Thymus (tissue), 11 donors: ENCODE results near the gene UBE3B. TPM values are rescaled to one million over a fixed set of nuclear protein-coding genes. Genes with fewer than 3 reads are reported as not detected.

ENCODE experiments used
- DNase-seq, 9 donors: peaks; one replicate each; pipeline ENCODE4 v3.0.0-alpha.2; 2013; ENCODE audit warnings: low spot score in 9 of 9, low read depth in 6 of 9, missing footprints in 1 of 9
- H3K27ac ChIP-seq, 2 donors: one replicate each; pipeline ENCODE4 v1.5.1; 2013; ENCODE audit warnings: control low read depth in 1 of 2, low read depth in 1 of 2, low read length in 1 of 2, mild to moderate bottlenecking in 1 of 2, moderate library complexity in 1 of 2
- H3K27me3 ChIP-seq, 2 donors: one replicate each; pipeline ENCODE4 v1.5.1; 2013; ENCODE audit warnings: low read length in 1 of 2; ENCODE audit not compliant: control insufficient read depth in 2 of 2, insufficient read depth in 1 of 2
- H3K36me3 ChIP-seq, 2 donors: one replicate each; pipeline ENCODE4 v1.5.1; 2013; ENCODE audit warnings: low read length in 1 of 2, mild to moderate bottlenecking in 1 of 2, moderate library complexity in 1 of 2; ENCODE audit not compliant: control insufficient read depth in 2 of 2, insufficient read depth in 2 of 2
- H3K4me1 ChIP-seq, 2 donors: one replicate each; pipeline ENCODE4 v1.5.1; 2013; ENCODE audit warnings: low read length in 2 of 2; ENCODE audit not compliant: control insufficient read depth in 2 of 2, insufficient read depth in 2 of 2
- H3K4me3 ChIP-seq, 2 donors: one replicate each; pipeline ENCODE4 v1.5.1; 2013; ENCODE audit warnings: low read length in 2 of 2, control low read depth in 1 of 2, mild to moderate bottlenecking in 1 of 2
- H3K9me3 ChIP-seq, 2 donors: one replicate each; pipeline ENCODE4 v1.5.1; 2013; ENCODE audit warnings: low read length in 1 of 2, mild to moderate bottlenecking in 1 of 2; ENCODE audit not compliant: control insufficient read depth in 2 of 2, insufficient read depth in 1 of 2
- WGBS: extraction: QIAGEN DNeasy Blood & Tissue Kit; methylation state at CpG from one replicate; pipeline ENCODE4 v1.1.7; 2013; 5-methylcytosine and 5-hydroxymethylcytosine counted together
- polyA plus RNA-seq: library from polyadenylated mRNA; stranded (reverse); fragments of 200-250 nt; gene quantifications from one replicate; pipeline ENCODE4 v1.2.3, GENCODE V29; 2013
- total RNA-seq: library from RNA; stranded (reverse); fragments of 120-200 nt; gene quantifications from one replicate; pipeline ENCODE4 v1.2.4, GENCODE V29; 2013
- donor health status: healthy.

Gene UBE3B
- total and polyA plus RNA-seq, 2 donors = 11.7 to 13.5 TPM

DNA sequence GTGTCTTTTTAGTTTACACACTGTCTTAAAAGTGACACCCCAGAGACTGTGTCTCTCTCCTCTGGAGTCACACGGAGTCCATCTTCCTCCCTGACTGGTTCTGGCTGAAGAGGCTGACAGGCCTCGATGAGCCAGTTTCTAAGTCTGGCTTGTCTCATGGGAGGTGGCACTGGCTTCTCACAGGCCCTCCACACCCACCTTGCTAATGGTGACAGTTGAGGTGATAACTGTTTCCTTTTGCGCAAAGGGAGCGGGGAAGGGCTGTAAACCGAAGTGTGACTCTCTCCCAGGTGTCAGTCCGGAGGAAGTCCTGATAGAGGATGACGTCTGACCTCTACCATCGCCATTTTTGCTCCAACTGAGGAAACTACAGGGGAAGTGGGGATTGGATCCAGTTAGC is 30.6 kb upstream of the UBE3B start:
- no peak overlapping the region for H3K4me3 ChIP-seq
- peaks cover 30 to 36% of the 10 kb centered on the region in 2 donors for H3K36me3 ChIP-seq
- H3K27me3 ChIP-seq = no peaks in the 10 kb centered on the region
- H3K4me1 ChIP-seq = no peaks in the 10 kb centered on the region
- H3K9me3 ChIP-seq = no peaks in the 10 kb centered on the region
- no peak overlapping the region for H3K27ac ChIP-seq
- DNase-seq = no peak
- 95% methylated on average over 8 of the region's 8 CpGs for WGBS

DNA sequence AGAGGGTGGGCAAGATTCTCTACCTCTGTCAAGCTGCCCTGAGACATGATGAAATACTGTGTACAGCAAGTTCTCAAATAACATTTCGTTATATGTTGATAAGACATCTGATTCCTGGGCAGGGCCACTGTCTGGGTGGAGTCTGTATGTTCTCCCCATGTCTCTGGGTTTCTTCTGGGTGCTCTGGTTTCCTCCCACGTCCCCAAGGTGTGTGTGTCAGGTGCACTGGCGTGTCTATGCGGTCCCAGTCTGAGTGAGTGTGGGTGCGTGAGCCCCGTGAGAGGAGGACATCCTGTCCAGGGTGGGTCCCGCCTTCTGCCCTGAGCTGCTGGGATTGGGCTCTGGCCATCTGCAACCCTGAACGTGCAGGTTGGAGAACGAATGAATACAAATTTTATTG is 30.0 kb upstream of the UBE3B start:
- DNase-seq = no peak
- no peak overlapping the region for H3K27ac ChIP-seq
- no peak overlapping the region for H3K4me3 ChIP-seq
- H3K27me3 ChIP-seq = no peaks in the 10 kb centered on the region
- 90% methylated on average over 9 of the region's 9 CpGs for WGBS
- no peaks in the 10 kb centered on the region for H3K4me1 ChIP-seq
- peaks cover 36 to 41% of the 10 kb centered on the region in 2 donors for H3K36me3 ChIP-seq
- no peaks in the 10 kb centered on the region for H3K9me3 ChIP-seq

DNA sequence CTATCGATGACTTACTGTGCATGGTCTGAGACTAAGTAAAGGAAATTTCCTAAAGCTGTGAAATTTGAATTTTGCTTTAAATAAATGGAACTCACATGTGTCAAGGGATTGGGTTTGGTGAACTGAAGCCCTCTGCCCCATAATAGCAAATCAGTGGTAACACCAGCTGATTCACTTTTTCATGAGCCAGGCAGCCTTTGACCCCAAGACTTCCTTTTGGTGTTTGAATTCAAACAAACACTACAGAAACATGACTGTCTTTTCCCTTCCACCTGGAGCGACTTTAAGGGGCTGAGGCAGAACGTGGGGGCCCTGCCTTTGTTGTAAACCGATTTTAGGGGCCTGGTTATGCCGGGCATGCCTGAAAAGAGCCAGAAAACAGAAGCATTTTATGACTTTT is 29.2 kb upstream of the UBE3B start:
- WGBS = 95% methylated on average over 5 of the region's 5 CpGs
- H3K4me3 ChIP-seq = no peak overlapping the region
- H3K9me3 ChIP-seq = no peaks in the 10 kb centered on the region
- H3K4me1 ChIP-seq = no peaks in the 10 kb centered on the region
- no peak for DNase-seq
- H3K27me3 ChIP-seq = no peaks in the 10 kb centered on the region
- no peak overlapping the region for H3K27ac ChIP-seq
- peaks cover 44 to 48% of the 10 kb centered on the region in 2 donors for H3K36me3 ChIP-seq

DNA sequence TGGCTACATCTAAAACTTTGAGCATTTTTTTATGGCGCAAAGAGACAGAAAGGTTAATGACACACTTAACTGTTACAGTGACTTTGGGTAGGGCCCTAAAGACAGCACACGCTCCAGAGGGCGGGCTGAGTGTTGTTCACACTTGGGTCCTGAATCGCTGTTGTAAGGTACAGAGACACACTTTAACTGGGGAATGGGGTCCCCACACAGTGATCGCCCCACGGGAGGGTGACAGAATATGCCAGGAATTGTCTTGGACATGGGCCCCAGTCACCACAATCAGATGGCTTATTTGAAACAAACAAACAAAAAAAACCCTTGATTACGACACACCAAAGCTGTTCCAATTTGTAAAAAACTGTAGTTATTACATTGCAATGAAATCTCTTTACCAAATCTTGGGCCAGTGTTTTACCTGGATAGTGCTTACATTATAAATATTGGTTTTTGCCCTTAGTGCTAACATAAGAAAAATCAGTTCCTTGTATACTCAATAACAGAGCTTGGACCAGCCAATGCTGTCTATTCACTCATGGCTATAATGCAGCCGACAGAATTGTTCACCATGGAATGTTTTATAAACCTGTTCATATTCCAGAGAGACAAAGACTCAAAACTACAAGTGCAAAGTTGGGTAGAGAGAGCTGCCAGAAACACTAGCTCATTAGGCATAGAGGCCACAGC is 28.6 kb upstream of the UBE3B start:
- Histone ChIP-seq H3K27me3 (no peaks in the 10 kb centered on the region), H3K36me3 (peaks cover 49 to 54% of the 10 kb centered on the region in 2 donors), H3K4me3 (no peak overlapping the region), H3K4me1 (no peaks in the 10 kb centered on the region), H3K9me3 (no peaks in the 10 kb centered on the region), H3K27ac (no peak overlapping the region)
- no peak for DNase-seq
- WGBS = over 99% methylated on average over 8 of the region's 8 CpGs

DNA sequence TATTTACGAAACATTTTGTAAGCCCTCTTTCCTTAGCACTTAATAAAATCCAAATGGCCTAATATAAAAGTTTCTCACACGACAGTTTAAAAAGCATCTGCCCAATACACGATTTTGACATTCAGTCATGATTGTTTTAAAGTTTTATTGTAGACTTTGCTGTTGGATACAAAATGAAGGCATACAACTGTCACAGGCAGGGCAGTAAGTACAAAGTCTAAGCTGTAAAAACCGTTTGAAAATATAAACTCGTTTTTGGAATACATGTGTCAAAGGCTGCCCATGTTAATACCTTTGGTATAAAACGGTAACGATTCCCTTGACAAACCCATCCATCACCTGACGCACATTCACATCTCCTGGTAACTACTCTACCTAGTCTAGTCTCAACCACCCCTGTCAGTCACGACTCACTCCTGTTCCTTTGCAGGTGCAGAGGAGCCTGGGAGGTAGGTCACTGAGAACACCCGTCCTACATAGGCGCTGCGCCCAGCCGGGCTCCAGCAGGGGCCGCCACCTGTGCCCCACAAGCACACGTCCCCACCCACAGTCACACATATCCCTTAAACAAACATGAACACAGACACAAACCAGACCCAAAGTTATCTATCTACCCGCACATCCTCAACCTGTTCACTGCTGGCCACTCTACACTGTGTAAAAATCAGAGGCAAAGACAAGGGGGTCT is 27.4 kb upstream of the UBE3B start:
- Histone ChIP-seq H3K4me3 (no peak overlapping the region), H3K36me3 (peaks cover 57 to 65% of the 10 kb centered on the region in 2 donors), H3K4me1 (no peaks in the 10 kb centered on the region), H3K27ac (no peak overlapping the region), H3K27me3 (no peaks in the 10 kb centered on the region), H3K9me3 (no peaks in the 10 kb centered on the region)
- WGBS = 93% methylated on average over 16 of the region's 16 CpGs
- DNase-seq = no peak

DNA sequence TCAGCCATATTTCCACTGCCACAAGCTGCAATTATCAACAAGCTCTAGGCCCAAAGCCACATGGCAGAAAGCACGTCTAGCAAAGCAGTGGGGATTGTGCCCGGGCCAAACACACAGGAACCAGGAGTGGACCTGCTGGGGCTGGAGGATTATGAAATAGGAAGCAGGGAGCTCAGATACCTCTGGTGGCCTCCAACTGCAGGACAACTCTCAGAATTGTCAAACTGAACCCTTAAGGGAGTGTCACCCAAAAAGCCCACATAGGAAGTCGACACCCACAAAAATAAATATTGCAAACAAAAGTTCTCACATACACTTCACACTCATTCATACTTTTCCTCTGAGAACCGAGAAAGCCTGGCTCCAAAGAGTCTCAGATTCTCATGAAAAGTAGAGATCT is 26.5 kb upstream of the UBE3B start:
- Histone ChIP-seq H3K4me3 (no peak overlapping the region), H3K9me3 (no peaks in the 10 kb centered on the region), H3K36me3 (peaks cover 67 to 75% of the 10 kb centered on the region in 2 donors)

DNA sequence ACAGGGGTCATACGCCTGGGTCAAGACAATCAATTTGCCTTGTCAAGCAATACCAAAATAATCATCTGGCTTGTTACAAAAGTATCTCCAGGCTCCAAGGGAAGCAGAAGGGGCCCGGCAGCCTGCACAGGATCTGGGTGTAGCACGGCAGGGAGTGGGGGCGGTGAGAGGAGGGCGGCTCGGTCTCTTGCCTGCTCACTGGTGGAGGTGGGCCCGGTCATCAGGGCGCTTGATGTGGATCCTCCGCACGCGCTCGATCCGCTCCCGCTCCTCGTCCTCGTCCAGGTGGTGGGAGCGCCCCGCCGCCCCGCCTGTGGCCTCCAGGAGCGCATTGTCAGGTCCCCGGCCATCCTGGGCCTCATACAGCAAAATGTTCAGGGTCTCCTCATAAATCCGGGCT is 26.0 kb upstream of the UBE3B start:
- Histone ChIP-seq H3K27ac (no peak overlapping the region), H3K4me1 (no peaks in the 10 kb centered on the region), H3K4me3 (no peak overlapping the region), H3K36me3 (peaks cover 71 to 79% of the 10 kb centered on the region in 2 donors), H3K27me3 (no peaks in the 10 kb centered on the region), H3K9me3 (no peaks in the 10 kb centered on the region)
- no peak for DNase-seq
- WGBS = 98% methylated on average over 23 of the region's 23 CpGs

More for the DNA sequence above, 26.5 kb upstream of the UBE3B start:
- no peak overlapping the region for H3K27ac ChIP-seq
- H3K4me1 ChIP-seq = no peaks in the 10 kb centered on the region
- no peaks in the 10 kb centered on the region for H3K27me3 ChIP-seq
- no peak for DNase-seq
- 95% methylated on average over 4 of the region's 4 CpGs for WGBS

DNA sequence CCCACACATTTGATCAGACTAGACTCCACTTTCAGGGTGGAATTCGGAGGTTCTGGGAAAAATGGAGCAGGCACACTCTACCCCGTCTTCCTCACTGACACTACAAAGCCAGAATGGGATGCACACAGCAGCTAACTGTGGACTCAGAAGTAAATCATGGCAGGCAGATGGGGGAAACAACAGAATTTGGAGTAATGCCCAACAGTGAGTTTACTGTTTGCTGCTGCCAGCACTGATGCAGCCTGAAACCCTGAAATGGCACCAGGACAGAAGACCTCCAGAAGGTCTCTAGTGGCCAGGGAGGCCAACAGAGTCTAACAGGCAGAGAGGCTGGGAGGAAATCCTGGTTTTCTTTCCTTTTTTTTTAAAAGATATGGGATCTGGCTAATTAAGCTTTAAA is 24.9 kb upstream of the UBE3B start:
- WGBS = 97% methylated on average over 2 of the region's 2 CpGs
- Histone ChIP-seq H3K27ac (no peak overlapping the region), H3K36me3 (peaks cover 71 to 82% of the 10 kb centered on the region in 2 donors), H3K9me3 (no peaks in the 10 kb centered on the region), H3K4me1 (no peaks in the 10 kb centered on the region), H3K4me3 (no peak overlapping the region), H3K27me3 (no peaks in the 10 kb centered on the region)
- no peak for DNase-seq

DNA sequence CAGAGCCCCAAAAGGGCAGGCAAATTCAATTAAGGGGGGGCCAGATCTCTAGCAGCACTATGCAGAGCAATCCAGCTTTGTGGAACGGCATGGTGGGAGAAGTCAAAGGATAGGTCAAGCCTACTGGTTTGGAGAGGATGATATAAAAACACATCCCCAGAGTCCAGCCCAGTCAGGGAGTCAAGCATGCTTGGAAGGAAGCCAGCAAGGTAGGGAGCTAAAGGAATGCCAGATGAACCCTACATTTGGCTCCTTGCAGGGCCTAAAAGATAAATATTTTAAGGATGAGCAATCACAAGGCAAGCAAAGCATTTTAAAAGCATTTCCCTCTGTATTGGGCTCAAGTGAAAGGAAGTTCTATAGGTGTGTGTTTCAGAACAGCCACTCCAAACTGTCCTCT is 21.7 kb upstream of the UBE3B start:
- Histone ChIP-seq H3K4me3 (no peak overlapping the region), H3K9me3 (no peaks in the 10 kb centered on the region), H3K36me3 (peaks cover 72 to 74% of the 10 kb centered on the region in 2 donors), H3K27ac (no peak overlapping the region), H3K4me1 (peaks cover 0 to under 1% of the 10 kb centered on the region in 2 donors), H3K27me3 (no peaks in the 10 kb centered on the region)
- DNase-seq = no peak
- WGBS = 92% methylated on average over 1 of the region's 1 CpG
